Heart left ventricle (tissue), 13 donors: Measurements from ENCODE around the gene DDR2.

Experiments
- CTCF ChIP-seq, 12 donors: fragments of 200-600 bp; sonication (generic) in 4 of 12; IDR thresholded peaks; one replicate each; pipeline versions ENCODE4 v1.5.0 to v1.8.0; 2018 to 2022; ENCODE audit warnings: antibody characterized with exemption in 12 of 12, mild to moderate bottlenecking in 5 of 12
- POLR2A ChIP-seq, 2 donors: fragments of 450-650 bp; IDR thresholded peaks; one replicate each; pipeline ENCODE4 v1.6.1; 2017; ENCODE audit warnings: antibody characterized with exemption in 2 of 2, mild to moderate bottlenecking in 2 of 2, moderate library complexity in 2 of 2
- donor health status: ischemic (EF 13 %, LVEDD 7.1; RV severe dilation, severe dysfunction).
- donor health status: DM: no; HTN: yes; CAD: no.
- donor health status: DM: no; HTN: no; CAD: no.
- donor health status: ischemic (EF 25% LVEDD 6.9; RV normal size, moderate dysfunction).
- donor health status: ischemic (EF 25% LVEDD 5.7; RV mildly dilated, moderate dysfunction).
- donor health status: ischemic (EF 35%, LVEDD 5.7; RV mildly dilated, moderate dysfunction).
- donor health status: nonischemic (EF 11% LVEDD 7.7; RV severe dilation, severe dysfunction).
- donor health status: DM: yes; HTN: yes; CAD: no.
- donor health status: PGD.
- donor health status: ischemic (EF 29% LVEDD 5.4; RV normal size, mild dysfunction).
- donor health status: nonischemic (EF 23%, LVEDD 6.1; RV moderate dilation, normal function).

DNA sequence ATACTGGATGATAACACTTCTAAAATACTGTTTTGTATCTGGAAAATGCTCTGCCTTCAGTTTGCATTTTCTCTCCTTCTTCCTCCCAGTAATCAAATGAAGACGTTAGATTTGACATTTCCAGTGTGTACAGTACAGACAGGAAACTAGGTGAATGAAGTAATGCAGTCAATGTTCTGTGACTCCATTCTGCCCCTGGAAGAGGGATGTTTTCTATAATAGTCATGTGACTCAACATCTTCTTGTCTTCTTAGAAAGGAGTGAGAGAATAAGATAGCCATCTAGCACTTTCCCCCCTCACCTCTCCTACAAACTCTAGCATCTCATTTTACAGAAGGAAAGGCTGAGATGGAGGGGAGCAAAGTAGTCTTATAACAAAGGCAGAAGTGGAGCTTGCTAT is 77.6 kb downstream of the DDR2 start:
- no peak for TF ChIP-seq CTCF (IDR thresholded peaks at IDR 0.05)
- TF ChIP-seq POLR2A (IDR thresholded peaks at IDR 0.05), result no peak
